DMS153 (cell line): Measurements from ENCODE around the gene GID4.

Experiments used
- DNase-seq: peaks from one replicate; lab custom pipeline; 2025; lab: John Stamatoyannopoulos, UW

The GID4 gene

DNA sequence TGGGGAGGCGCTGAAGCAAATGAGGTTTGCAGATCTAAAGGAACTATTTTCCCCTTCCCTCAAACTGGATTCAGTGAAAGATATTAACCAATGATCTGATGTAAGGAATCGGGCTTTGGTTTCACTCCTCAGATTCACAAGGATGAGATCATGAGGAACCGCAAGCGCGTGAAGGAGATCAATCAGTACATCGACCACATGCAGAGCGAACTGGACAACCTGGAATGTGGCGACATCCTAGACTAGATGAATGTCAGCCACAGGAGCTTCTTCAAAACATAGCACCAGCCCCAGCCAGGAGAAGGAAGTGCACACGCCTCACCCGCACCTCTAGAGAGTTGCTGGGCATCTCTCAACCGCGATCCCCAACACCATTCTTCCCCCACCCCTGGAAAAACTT, 22.8 kb upstream of the GID4 start:
- DNase-seq: no peak

DNA sequence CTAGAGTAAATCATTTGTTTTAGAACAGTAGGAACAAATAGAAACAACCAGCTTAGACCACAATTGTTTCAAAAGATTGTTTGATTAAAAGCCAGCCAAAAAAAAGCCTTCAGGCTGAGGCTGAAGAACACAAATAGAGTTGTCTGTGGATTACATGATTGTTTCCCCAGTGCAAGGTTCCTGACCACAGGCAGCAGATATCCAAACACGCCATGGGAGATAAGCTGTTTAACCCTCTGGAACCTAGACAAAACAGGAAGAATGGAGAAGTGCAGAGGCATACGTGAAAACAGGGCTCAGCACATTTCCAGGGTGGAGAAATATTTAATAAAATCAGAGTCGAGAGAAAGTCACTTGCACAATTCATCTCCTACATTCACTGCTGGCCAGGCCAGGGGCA, 21.2 kb upstream of the GID4 start:
- no peak for DNase-seq

DNA sequence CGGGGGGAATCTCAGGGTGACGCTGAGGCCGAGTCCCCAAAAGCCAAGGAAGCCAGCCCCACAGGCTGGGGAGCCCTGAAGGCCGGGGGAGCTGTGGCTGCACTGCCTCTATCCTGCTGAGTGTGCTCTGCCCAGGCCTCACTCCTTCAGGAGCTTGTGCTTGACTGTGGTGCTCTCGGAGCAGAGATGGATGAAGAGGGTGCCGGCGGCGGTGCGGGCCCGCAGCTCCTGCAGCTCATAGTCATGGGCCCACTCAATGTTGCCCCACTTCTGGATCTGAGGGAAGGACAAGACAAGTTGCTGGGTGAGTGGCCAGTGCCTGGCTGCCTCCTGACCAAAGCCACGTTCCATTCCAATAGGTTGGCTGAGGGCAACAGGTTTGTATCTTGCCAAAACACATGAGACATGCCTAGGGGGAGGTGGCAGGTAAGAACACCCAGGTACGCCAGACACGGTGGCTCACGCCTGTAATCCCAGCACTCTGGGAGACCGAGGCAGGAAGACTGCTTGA, 20.7 kb upstream of the GID4 start:
- DNase-seq: no peak

DNA sequence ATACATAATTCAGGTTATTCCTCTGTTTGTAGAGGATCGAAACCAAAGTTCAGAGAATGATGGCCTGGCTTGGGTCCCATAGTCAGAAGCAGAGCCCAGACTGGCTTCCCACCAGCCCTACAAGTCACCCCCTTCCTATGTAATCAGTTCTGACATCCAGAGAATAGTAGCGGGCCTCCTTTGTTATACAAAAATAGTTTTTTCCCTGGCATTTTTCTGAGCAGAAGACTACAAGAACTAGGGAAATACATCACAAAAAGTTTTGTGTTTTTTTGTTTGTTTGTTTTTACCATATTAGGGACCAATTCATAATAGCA, 19.4 kb upstream of the GID4 start:
- DNase-seq: no peak

DNA sequence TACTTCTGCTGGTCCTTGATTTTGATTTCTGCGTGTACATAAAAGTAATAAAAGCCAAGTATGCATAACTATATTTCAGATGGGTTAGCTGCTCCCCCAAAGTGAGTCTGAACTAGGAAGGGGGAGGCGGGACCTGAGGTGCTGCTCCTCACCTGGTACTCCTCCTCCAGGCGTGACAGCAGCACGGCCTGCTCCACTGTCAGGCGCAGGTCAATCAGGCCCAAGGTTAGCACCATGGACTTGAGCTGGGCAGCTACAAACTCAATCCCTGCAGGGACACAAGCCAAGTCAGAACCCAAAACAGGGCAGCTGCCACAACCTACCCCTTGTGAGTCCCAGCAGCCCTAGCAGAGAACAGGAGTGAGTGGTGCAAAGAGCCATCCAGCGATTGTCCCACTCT, 18.2 kb upstream of the GID4 start:
- DNase-seq: no peak

DNA sequence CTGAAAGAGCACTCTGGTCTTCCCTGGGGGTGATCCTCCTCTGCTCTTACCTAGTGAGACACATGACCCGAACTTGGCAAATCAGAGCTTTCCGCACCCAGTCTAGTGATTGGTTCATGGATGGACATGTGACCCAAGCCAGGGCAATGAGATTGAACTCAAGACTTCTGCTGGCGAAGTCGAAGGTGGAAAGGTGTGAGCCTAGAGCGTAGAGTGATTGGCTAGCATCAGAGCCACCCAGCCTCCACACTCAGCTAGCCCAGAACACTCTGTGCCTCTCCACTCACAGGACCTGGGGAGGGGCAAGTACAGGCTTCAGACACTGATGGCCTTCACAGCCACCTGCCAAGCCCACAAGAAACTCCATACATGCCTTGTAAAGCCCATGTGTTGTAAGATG, 17.8 kb upstream of the GID4 start:
- no peak for DNase-seq

DNA sequence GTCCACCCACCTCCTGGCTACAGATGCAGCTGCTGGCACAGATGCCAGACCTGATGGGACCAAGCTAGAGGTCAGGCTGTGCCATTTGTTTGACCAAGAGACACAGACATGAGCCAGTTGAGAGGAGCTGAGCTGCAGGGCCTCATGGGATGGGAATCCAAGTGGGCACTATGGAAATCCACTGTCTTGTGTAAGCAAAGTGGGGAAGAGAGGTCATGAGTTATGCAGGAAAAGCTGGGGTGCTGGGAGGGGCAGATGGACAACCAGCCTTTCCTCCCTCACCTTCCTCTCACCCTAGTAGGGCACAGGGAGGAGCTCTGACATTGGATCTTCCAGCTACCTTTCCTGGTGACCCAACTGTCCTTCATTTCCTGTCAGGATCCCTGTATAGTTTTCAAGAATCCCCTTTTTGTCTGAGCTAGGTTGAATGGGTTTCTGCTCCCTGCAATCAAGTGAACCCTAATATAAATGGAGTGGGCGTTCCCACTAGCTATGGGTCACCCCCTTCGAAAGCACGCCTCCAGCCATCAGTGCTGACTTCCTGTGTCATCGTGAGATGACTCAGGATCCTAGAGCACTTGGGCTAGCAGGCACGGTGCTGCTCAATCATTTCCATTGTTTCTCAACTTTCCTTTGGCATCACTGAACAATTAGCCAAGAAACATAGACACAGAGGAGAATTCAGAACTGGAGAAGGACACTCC, 13.8 kb upstream of the GID4 start:
- DNase-seq: no peak

DNA sequence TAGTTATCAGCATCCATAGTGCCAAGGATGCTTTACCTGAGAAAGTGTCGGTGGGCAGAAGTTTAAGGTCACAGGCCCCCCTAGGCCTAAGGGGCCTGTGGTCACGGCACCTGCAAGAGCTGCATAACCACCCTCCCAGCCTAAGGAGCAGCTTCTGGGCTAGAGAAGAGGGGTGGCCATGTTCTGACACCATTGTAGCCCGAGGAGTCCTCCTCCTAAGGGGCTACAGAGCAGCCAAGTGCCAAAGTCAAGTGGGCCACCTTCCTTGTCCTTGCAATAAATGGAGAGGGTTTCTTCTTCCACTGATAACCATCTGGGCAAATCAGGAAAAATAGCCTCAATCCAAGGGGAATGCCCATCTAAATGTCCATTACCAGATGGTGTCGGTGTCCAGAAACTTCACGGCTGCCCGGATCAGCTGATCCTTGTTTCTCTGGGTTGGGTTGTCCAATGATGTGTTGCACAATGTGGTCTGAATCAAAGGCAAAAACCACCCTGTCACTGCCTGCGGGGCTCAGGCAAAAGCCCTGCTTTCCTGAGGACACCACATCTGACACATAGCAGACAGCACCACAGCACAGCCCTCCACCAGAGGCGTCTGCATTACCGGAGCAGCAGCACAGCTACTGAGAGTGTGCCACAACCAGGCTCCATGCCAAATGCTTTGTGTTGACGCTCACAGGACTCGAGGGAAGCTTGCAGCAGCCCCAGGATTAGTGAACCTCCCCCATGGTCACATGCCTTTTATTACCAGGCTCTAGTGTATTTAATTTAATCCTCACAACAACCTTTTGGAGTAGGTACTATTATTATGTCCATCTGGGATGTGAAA, 13.0 kb upstream of the GID4 start:
- DNase-seq: peak; percentile 37

DNA sequence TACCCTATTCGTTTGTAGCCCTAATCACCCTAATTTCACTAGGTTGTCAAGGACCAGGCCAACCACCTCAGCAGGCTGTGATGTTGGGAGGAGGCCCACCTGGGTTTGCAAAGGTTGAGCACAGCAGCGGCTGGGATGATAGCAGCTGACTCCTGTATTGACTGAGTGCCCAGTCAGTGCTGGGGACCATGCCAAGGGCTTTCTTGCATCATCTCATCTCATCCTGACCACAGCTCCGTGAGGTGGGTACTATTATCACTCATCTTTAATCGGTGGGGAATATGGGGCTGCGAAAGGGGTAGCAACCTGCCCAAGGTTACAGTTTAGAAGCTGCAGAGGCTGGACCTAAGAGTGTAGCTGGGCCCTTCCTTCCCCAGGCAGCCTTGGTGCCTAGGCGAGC, 11.9 kb upstream of the GID4 start:
- no peak for DNase-seq

DNA sequence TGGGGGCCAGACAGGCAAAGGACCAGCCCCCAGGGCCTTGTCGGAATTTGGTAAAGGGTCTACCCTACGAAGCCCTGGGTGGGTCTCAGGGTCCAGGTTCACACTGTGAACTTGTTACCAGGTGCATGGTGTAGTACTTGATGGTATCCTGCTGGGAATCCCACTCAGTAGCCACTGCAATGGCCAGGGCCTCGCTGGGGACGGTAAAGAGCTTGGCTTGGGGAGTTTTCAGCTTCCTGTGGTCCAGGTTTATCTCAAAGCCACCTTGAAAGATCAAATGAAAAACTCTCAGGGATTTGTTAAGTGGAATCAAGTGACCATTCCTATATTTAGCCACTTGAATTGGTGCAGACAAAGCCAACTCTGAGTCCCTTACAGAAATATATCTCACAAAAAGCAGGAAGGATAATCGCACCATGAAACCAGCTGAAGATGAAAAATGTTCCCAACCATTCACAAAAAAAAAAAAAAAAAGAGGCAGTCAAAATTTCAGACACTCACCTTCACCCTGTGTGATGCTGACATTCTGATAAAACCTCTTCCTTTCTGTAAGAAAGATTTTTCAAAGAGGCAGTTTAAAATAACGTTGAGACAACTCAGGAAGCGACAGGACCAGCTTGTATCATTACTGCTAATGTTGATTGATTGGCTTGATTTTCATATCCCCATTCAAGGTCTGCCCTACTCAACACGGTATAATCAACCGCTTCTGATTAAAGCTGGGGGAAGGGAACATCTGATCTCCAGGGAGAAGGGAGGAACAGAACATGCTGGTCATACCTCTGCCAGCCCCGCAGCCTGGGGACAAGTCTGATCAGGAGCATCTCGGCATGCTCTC, 10.9 kb upstream of the GID4 start:
- DNase-seq: no peak

DNA sequence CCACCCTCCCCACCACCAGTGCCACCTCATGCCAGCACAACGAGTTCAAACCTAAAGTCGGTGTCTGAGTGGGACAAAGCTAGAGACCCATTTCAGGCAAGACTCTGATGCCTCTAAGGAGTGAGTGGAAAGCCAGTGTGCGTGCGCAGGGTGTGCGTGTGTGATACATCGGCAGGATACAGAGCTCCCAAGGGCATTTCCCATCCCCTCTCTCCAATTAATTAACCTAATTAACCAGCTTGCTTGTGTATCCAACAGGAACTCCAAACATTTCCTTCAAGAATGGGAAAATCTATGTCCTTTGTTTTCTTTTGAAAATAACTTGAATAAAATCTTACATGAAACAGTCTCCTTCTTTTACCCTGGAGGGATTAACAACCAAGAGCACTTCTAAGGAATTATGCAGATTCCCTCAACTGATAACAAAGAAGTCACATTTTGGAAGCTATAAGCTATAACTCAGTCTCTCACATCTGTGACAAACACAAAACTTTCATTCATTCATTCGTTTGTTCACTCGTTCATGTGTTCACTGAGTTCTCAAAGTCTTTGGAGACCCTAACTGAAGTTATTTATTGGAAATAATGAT, 10.2 kb upstream of the GID4 start:
- no peak for DNase-seq

DNA sequence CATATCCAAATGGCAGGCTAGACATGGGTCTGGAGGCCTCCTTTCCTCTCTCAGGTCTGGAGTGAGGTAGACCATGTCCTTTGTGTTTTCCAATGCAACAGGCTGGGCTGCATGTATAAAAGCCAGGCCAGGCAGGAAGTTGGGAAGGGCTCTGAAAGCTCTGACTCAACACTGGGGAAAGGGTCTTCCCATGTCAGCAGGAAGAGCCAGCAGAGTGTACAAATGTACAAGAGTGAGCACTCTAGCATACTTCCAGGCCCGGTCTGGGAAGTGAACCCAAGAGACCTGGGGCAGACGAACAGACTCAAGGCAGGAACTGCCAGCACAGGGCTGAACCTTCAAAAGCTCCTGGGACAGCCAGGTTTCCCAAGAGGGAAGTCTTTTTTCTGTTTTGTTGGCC, 7.3 kb upstream of the GID4 start:
- no peak for DNase-seq

DNA sequence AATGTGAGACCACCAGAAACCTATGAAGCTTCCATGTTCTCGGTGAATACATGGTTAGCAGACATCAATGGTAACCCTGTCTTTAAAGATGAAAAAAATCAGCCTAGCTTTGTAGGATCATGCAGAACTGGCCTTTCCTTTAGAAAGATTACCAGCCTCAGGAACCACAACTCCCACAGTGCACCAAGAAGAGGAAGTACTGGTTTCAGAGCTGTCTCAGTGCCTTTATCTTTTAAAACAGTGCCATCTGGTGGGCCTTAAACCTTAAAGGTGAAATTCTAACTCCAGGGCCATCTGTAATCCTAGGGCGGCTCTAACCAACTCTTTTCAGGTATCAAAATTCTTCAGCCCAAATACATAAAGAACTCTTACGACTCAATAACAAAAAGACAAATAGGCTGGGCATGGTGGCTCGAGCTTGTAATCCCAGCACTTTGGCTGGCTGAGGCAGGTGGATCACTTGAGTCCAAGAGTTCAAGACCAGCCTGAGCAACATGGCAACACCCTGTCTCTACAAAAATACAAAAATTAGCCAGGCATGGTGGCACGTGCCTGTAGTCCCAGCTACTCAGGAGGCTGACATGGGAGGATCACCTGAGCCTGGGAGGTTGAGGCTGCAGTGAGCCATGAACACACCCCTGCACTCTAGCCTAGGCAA, 5.6 kb upstream of the GID4 start:
- peak; percentile 63 for DNase-seq

DNA sequence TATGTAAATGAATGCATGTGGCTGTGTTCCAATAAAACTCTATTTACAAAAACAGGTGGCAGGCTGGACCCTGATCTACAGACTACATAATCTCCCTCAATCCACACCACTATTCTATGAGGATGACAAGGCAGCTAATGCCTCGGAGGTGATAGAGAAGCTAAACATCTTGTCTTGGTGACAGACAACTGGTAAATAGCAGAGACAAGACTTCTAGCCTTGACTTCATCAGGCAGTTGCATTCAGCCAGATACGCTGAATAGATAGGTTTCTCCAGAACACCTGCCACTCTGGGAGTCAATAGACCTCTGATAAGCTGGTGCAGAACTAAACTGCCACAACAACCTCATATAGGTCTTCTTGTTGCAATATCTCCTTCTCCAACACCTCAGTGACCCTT, 3.5 kb upstream of the GID4 start:
- no peak for DNase-seq

DNA sequence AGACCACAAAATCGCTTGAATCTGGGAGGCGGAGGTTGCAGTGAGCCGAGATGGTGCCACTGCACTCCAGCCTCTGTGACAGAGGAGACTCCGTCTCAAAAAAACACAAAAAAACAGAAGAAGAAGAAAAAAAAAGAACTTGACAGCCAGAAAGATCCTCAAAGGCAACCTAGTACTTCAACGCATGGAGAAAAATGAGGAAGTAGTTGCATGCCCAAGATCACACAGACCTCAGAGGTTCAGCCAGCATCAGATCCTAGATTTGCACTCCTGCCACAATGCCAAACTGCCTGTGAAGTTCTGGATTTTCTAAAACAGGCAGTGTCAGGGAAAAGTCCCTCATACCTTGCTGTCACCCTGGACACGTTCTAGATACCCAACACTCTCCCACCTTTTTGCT, 1.7 kb upstream of the GID4 start:
- no peak for DNase-seq

DNA sequence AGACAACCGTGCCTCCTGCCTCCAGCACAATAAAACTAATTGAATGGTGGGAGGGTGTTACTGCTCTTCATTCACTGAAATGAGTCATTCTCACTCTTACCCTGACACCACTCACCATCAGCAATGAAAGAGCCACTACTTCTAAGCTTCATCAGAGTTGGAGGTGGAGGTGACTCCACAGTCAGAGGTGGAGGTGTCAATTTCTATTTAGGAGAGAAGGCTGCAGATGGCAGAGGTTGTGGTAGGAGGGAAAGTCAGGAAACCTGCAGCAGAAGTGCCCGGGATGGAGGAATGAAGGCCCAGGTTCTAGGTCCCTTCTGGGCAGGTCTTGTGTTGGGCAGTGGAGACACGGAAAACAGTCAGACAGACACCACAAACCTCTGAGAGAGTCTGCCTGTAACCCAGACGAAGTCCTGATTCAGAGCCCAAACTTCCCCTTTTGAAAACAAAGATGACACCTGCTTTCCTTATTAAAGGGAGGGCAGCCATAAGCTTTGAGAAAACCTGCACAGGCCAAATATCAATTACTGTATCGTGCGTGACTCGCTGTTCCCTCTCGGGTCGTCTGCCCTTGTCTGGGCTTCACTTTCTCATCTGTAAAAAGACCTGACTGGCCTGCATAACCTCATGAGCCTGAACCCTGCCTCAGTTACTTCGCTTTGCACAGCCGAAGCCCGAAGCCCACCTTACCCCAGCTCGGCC, 908 bp upstream of the GID4 start:
- DNase-seq: no peak

DNA sequence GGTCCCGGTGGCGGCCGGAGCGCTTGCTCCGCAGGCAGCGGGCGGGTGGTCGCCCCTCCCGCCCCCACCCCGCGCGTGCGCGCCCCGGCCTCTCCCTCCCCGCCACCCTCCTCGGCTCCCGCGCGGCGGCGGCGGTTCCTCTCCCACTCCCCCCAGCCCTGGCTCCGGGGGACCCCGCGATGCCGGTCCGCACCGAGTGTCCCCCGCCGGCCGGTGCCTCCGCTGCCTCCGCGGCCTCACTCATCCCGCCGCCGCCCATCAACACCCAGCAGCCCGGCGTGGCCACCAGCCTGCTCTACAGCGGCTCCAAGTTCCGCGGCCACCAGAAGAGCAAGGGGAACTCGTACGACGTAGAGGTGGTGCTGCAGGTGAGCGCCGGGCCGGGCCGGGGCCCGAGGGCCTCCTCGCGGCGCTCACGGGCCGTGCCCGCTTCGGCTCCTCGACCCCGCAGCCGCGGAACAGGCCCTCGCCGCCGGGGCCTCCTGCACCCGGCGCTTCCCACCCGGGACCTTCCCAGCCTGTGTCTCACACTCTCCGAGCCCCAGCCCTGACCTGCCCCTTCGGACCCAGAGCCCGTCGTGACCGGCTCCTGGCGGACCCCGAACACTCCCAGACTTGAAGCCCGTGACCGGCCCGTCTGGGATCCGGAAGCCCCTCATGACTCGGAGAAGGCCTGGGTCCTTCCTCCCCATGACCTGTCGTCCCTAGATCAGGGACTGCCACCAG, 490 bp downstream of the GID4 start:
- no peak for DNase-seq

DNA sequence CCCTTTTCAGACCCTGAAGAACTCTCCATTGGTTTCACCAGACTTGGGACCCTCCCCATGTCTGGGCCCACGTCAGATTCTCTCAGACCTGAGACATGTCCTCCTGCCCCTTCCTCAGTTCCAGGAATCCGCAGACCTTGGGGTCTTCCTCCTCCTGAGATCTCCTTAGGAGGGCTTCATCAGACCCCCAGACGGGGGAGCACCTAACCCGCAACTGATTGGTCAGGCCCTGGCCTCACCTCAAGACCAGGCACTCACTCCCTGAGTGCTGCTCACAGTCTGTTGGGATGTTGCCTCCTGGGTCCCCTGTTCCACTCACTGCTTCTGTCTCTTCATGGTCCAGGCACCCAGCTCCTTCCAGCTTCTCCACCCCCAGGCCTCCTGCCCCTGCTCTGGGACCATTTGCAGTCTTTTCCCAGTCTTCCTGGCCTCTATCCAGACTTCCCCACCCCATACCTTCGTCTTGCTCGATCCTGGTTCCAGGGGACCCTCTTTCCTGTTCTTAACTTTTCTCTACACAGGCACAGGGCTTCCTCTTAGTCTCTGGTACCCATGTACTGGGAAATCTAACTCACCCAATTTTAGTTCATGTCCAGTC, 1.2 kb downstream of the GID4 start:
- no peak for DNase-seq

DNA sequence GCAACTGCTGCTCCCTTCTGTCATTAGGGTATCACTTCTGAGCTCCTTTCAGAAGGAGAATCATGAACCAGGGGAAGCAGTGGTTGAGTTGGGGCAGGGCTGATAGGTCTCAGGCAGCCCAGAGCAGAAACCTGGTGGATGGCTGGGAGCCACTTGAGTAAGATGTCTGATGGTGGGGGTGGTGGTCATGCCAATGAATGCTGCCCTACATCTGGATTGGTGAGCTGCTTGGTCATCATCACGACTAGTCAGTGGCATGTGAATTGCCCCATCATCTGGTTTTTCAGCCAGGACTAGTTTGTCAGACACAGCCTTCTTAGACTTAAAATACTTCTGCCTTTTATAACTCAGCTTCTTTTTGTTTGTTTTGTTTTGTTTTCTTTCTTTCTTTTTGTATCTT, 2.6 kb downstream of the GID4 start:
- DNase-seq: no peak

DNA sequence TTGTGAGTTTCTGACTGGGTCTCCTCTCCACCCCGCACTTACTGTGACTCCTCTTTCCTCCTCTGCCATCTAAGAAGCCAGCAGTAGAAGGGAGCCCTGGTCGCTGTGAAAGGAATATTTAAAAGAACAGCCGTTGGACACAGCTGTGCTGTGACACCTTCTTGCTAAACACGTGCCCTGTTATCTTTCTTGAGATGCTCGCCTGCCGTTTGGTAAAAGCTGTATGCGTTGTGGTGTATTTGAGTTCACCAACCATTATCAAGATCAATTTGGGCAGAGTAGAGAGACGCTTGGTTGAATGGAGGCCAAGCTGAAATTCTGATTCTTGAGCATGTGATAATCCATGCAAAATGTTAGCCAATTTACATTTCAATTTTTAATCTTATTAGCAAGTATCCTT, 3.8 kb downstream of the GID4 start:
- no peak for DNase-seq
